NCI-H345 (cell line): ENCODE measurements around the gene PPP4R4.

ENCODE experiments used
- DNase-seq: peaks from one replicate; lab custom pipeline; 2025; lab: John Stamatoyannopoulos, UW

Gene PPP4R4, protein sequence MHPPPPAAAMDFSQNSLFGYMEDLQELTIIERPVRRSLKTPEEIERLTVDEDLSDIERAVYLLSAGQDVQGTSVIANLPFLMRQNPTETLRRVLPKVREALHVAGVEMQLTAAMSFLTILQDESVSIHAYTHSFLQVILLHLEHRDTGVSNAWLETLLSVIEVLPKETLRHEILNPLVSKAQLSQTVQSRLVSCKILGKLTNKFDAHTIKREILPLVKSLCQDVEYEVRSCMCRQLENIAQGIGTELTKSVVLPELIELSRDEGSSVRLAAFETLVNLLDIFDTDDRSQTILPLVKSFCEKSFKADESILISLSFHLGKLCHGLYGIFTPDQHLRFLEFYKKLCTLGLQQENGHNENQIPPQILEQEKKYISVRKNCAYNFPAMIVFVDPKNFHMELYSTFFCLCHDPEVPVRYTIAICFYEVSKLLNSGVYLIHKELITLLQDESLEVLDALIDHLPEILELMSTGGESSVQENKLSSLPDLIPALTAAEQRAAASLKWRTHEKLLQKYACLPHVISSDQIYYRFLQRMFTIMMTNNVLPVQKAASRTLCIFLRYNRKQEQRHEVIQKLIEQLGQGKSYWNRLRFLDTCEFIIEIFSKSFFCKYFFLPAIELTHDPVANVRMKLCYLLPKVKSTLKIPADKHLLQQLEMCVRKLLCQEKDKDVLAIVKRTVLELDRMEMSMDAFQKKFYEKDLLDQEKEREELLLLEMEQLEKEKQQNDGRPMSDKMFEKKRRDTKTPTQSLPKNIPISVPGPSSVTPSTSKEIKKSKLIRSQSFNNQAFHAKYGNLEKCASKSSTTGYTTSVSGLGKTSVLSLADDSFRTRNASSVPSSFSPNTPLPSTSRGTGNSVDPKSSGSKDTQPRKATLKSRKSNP

DNA sequence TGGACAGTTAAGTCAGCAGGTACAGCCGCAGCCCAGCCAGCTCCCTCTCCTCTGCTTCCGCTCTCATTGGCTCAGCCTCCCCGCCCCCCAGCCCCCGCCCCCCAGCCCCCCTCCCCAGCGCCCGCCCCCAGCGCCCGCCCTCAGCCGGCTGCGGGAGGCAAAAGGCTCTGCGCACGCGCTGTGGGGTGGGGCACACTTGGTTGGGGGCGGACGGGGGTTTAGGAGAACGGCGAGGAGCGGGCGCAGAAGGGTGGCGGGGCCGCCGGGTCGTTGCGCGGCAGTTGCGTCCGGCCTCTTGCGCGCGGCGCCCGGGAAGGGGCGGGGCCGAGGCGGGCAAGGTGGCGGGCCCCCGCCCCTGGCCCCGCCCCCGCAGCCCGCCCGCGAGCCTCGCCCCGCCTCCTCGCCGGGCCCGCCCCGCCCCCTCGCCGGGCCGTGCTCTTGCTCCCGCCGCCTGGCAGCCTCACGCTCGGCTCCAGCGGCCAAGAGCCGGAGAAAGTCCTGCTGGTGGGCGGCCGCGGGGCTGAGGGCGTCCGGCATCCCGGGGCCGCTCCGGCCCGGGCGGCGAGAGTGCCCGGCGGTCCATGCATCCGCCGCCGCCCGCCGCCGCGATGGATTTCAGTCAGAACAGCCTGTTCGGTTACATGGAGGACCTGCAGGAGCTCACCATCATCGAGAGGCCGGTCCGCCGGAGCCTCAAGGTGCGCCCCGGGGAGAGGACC, at the start of gene PPP4R4:
Gene PPP4R4 (plus strand): TSS at position 438 of the 719 bp plus-strand sequence. CDS start 144 bp downstream, at position 582.
- peak; percentile 95 for DNase-seq

- no peak for DNase-seq
Measured at GRCh38 chr14:94124582-94125377, 49.3 kb upstream of the PPP4R4 start.

DNA sequence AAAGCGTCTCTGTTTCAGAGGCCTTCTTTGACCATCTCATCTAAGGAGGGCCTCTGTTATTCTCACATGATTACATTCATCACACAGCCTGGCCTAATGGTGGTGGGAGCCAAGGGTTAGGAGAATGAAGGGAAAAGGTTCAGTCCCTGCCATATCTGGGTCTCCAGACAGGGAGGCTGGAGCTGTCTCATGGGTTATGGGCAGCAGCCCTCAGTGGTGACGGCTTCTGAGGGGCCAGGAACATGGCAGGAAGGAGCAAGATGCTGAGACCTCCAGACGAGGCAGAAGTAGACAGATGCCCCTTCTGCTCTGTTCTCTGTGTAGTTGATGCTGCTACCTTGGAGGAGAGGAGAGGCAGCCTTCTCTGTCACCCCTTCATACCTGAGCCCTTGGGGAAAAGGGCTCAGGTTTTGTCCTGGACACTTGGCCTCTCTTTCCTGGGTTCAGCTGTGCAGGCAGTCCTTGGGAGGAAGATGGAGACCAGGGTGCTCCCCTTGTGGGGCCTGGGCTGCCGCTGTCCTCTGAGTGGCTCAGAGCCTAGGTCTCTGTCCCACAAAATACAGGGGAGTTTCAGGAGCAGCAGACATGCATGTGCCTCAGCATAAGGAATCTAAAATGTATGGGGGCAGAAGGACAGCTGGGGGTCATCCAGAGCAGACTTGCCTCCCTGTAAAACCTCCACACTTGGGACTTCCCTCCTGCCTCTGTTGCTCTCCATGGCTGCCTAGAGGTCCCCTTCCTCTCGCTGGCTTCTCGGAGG, 48.3 kb upstream of the PPP4R4 start:
- no peak for DNase-seq

DNA sequence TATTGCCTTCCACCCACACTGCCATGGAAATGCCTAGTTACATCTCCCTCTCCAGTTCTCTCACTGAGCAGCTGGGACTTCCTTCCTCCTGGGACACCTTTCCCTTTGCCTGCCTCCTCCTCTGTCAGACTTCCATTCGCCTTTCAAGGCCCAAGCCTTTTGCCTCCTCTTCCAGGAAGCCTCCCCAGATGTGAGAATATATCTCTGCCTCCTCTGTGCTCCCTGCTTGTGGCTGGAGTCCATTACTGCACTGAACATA, 47.8 kb upstream of the PPP4R4 start:
- no peak for DNase-seq

DNA sequence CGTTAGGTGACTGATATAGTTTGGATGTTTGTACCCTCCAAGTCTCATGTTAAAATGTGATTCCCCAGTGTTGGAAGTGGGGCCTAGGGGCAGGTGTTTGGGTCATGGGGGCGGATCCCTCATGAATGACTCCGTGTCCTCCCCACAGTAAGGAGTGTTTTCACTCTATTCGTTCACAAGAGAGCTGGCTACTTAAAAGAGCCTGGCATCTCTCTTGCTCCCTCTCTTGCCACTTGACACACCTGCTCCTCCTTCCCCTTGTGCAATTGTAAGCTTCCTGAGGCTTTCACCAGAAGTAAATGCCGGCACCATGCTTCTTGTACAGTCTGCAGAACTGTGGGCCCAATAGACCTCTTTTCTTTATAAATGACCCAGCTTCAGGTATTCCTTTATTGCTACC, 47.3 kb upstream of the PPP4R4 start:
- DNase-seq: no peak

DNA sequence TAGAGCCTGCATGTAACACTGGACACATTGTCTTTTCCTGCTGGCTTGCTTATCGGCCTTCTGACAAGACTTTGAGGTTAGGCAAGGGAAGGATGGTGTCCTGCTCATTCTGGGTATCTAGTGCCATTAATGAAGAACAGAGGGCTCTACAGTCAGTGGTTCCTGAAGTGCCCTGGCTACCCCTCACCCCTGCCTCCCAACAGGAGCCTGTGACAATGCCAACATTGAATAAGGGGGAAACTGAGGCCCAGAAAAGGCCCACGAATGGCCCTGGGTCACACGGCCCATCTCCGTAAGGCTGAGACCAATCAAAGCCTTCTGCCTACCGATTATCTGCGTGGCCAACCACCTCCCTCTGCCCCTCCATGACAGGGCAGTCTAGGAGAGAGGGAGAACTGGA, 46.8 kb upstream of the PPP4R4 start:
- DNase-seq: no peak

DNA sequence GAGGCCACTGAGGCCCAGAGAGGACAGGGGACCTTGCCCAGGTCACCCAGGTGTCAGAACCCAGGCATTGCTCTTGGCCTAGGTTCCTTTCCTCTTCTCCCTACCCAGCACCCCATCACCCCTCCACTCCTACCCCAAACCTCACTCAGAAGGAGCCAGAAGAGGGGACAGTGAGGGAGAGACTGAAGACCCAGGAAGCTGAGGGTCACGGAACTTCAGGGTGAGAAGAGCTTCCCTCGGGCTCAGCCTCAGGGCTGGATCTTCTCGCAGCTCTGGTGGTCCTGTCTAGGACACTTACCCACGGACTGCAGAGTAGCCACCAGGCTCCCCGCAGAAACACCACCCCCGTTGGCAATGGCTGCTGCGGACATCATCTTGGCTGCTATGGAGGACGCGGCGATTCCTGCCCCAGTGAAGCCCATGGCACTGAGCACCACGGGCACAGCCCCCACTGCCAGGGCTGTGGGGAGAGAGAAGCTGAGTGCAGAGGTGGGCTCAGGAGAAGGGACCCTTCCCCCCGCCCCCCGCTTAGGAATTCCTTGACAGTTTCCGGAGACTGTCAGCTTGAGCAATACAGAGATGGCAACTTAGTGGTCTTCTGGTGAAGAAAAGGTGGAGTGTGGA, 45.8 kb upstream of the PPP4R4 start:
- DNase-seq: no peak

DNA sequence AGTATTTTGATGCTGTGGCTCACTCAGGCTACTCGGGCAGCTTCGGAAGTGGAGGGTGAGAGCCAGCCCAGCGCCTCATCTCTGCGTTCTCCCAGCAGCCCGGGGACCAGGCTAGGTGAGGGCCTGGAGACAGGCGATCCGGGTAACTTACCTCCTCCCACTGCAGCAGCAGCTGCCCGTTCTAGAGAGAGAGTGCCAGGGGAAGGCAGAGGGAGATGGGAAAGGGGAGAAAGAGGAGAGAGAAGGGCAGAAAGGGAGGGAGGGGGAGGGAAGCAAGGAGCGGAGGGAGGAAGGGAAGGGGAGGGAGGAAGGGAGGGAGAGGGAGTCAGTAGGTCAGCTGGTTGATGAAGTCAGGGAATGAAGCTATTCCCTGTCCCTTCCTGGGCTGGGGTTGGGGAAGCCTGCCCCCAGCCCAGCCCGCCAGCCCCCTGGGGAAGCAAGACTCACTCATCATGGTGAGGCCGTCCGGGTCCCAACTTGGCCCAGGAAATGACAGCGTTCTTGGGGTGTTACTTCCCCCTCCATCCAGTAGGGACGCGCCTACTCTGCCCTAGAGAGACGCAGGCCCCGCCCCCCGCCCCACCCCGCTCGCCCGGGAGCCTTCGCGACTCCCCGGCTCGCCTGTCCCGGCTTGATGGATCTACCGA, 44.9 kb upstream of the PPP4R4 start, which contains the start of gene IFI27L2:
Gene IFI27L2 (minus strand): TSS at position 494 of the 647 bp plus-strand sequence. CDS start 40 bp downstream, at position 454.
- DNase-seq: peak; percentile 93

DNA sequence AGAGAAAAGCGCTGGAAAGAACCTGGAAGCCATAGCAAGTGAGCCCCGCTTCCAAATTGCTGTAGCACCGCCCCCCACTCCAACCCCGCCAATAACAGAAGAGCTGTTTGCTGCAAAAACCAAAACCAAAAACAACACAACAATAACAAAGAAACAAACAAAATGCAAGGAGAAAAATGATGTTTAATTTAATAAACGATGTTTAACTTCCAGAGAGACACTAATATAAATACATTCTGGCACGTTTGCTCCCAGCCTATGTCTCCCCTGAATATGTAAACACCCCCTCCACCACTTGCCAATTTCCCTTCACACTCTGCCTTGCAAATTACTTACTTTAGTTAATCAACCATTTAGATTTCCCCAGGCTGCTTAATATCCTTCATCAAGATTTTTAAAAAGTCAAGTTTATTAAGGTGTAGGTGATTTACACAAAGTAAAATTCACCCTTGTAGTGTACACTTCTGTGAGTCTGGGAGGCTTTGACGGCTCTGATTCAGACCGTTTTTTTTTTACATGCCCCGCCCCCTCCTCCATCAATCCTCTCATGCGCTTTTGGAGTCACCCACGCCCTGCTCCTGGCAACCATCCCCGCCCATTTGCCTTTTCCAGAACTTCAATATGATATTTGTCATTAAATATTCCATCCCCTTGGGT, 44.2 kb upstream of the PPP4R4 start:
- DNase-seq: peak; percentile 78

- peak; percentile 82 for DNase-seq
Measured at GRCh38 chr14:94132285-94132887, 41.7 kb upstream of the PPP4R4 start.

- no peak for DNase-seq
Measured at GRCh38 chr14:94135476-94135875, 38.6 kb upstream of the PPP4R4 start.

- peak; percentile 89 for DNase-seq
Measured at GRCh38 chr14:94136575-94137331, 37.4 kb upstream of the PPP4R4 start.

- DNase-seq: no peak
Measured at GRCh38 chr14:94138251-94138650, 35.9 kb upstream of the PPP4R4 start.

- DNase-seq: no peak
Measured at GRCh38 chr14:94139006-94139405, 35.1 kb upstream of the PPP4R4 start.

GRCh38 chr14:94139421-94139820, 34.7 kb upstream of the PPP4R4 start:
- DNase-seq: no peak

DNA sequence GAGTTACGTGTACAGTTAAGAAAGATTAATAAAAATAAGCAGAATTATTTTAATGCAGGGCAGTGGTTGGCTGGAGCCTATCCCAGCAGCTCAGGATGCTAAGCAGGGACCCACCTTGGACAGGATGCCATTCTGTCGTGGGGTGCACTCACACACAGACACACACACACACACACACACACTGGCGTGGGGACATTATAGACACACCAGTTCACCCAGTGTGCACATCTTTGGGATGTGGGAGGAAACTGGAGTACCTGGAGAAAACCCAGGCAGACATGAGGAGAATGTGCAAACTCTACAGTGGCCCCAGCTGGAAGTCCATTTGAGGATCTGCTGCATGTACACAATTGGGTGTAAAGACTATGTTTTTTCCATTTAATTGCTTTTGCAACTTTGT, 31.9 kb upstream of the PPP4R4 start:
- no peak for DNase-seq

GRCh38 chr14:94142836-94143235, 31.3 kb upstream of the PPP4R4 start:
- no peak for DNase-seq

- no peak for DNase-seq
Measured at GRCh38 chr14:94143239-94143638, 30.9 kb upstream of the PPP4R4 start.
